ENCODE results near the gene KCNQ2.

Gene KCNQ2

GRCh38 chr20:63469713-63470101 lies 2.7 kb downstream of the KCNQ2 start:
- DNase-seq: no peak

- DNase-seq: no peak
These were observed 3.3 kb downstream of the KCNQ2 start for GRCh38 chr20:63469019-63469712.

GRCh38 chr20:63468421-63468820 lies 4.0 kb downstream of the KCNQ2 start:
- DNase-seq: no peak

GRCh38 chr20:63467294-63468083 lies 5.0 kb downstream of the KCNQ2 start:
- DNase-seq: no peak

GRCh38 chr20:63466861-63467260 lies 5.6 kb downstream of the KCNQ2 start:
- DNase-seq: no peak

- DNase-seq: no peak
These were observed 6.1 kb downstream of the KCNQ2 start for GRCh38 chr20:63466250-63466825.

GRCh38 chr20:63465380-63466249 lies 6.8 kb downstream of the KCNQ2 start:
- DNase-seq: no peak

GRCh38 chr20:63464289-63464635 lies 8.2 kb downstream of the KCNQ2 start:
- no peak for DNase-seq

- no peak for DNase-seq
These were observed 8.8 kb downstream of the KCNQ2 start for GRCh38 chr20:63463400-63464288.

- no peak for DNase-seq
These were observed 10.2 kb downstream of the KCNQ2 start for GRCh38 chr20:63462244-63462643.

- DNase-seq: peak in 1 of 6 experiments; percentile 14
These were observed 11.2 kb downstream of the KCNQ2 start for GRCh38 chr20:63461104-63461763.

GRCh38 chr20:63459070-63459380 lies 13.4 kb downstream of the KCNQ2 start:
- no peak for DNase-seq

GRCh38 chr20:63458170-63459069 lies 14.0 kb downstream of the KCNQ2 start:
- no peak for DNase-seq

- peak in 1 of 6 experiments; percentile 4 for DNase-seq
These were observed 14.7 kb downstream of the KCNQ2 start for GRCh38 chr20:63457737-63458136.

GRCh38 chr20:63456429-63457284 lies 15.8 kb downstream of the KCNQ2 start:
- no peak for DNase-seq

- no peak for DNase-seq
These were observed 16.9 kb downstream of the KCNQ2 start for GRCh38 chr20:63455568-63455859.

GRCh38 chr20:63454731-63455567 lies 17.5 kb downstream of the KCNQ2 start:
- no peak for DNase-seq

- peak in 1 of 6 experiments; percentile 8 for DNase-seq
These were observed 19.5 kb downstream of the KCNQ2 start for GRCh38 chr20:63452821-63453523.

All from stimulated activated naive CD4-positive, alpha-beta T cell (primary cell).